Smooth muscle cell (in vitro differentiated cells): ENCODE measurements around the gene IZUMO1R. TPM values are rescaled to one million over a fixed set of nuclear protein-coding genes. Genes with fewer than 3 reads are reported as not detected.
"Not testable (repeated sequence)": the region's sequence is repeated elsewhere in the genome, so short reads cannot be mapped to it uniquely, and the experiment has no call there.

Experiments used
- DNase-seq: peaks from one replicate; lab custom pipeline; 2025; ENCODE audit not compliant: unreplicated experiment; lab: John Stamatoyannopoulos, UW
- H2AFZ ChIP-seq: fragments of 200-600 bp; sonication (generic); 2 replicates; pipeline ENCODE4 v1.6.0; 2016; ENCODE audit warnings: antibody characterized with exemption, low read depth, mild to moderate bottlenecking
- H3F3A ChIP-seq: fragments of 200-600 bp; sonication (generic); 2 replicates; pipeline ENCODE4 v1.6.0; 2017; ENCODE audit warnings: antibody characterized with exemption, low read depth
- H3K27ac ChIP-seq: fragments of 200-600 bp; sonication (generic); 2 replicates; pipeline ENCODE4 v1.5.1; 2016; ENCODE audit warnings: low read depth, mild to moderate bottlenecking
- H3K27me3 ChIP-seq: fragments of 200-600 bp; sonication (generic); 2 replicates; pipeline ENCODE4 v1.6.1; 2016; ENCODE audit warnings: low read depth, mild to moderate bottlenecking
- H3K36me3 ChIP-seq: fragments of 200-600 bp; sonication (generic); 2 replicates; pipeline ENCODE4 v1.5.1; 2016; ENCODE audit warnings: low read depth
- H3K4me1 ChIP-seq: fragments of 200-600 bp; sonication (generic); 2 replicates; pipeline ENCODE4 v1.5.1; 2016; ENCODE audit warnings: low read depth
- H3K4me2 ChIP-seq: fragments of 200-600 bp; sonication (generic); 2 replicates; pipeline ENCODE4 v1.6.0; 2016; ENCODE audit warnings: mild to moderate bottlenecking
- H3K4me3 ChIP-seq: fragments of 200-600 bp; sonication (generic); 2 replicates; pipeline ENCODE4 v1.5.1; 2016; ENCODE audit warnings: mild to moderate bottlenecking
- H3K79me2 ChIP-seq: fragments of 200-600 bp; sonication (generic); 2 replicates; pipeline ENCODE4 v1.6.0; 2016; ENCODE audit warnings: low read depth, mild to moderate bottlenecking
- H3K9ac ChIP-seq: fragments of 200-600 bp; sonication (generic); 2 replicates; pipeline ENCODE4 v1.6.0; 2016; ENCODE audit warnings: low read depth
- H3K9me3 ChIP-seq: fragments of 200-600 bp; sonication (generic); replicated peaks from 2 replicates; pipeline ENCODE4 v1.5.1; 2016; ENCODE audit warnings: low read depth
- H4K20me1 ChIP-seq: fragments of 200-600 bp; sonication (generic); 2 replicates; pipeline ENCODE4 v1.6.0; 2016; ENCODE audit warnings: low read depth
- WGBS: methylation state at CpG from one replicate; pipeline ENCODE4 v1.1.7; 2016; ENCODE audit warnings: low lambda C conversion rate; 5-methylcytosine and 5-hydroxymethylcytosine counted together
- polyA plus RNA-seq: library from polyadenylated mRNA; unstranded; fragments of >200 nt; fragmentation: Nextera tagmentation; extraction: Ambion mirVana; gene quantifications from 2 replicates; pipeline ENCODE4 v1.2.1, GENCODE V29; 2016
- total RNA-seq: library from RNA; depleted of rRNA; stranded (reverse); fragments of >200 nt; gene quantifications from 2 replicates; pipeline ENCODE4 v1.2.3, GENCODE V29; 2014

The IZUMO1R gene
- total and polyA plus RNA-seq, 2 experiments from 2014 or later, result not detected

GRCh38 chr11:94350850-94351563 is 46.6 kb downstream of the IZUMO1R start:
- H3K27ac ChIP-seq, H3K79me2 ChIP-seq, H3K4me2 ChIP-seq, H3K4me1 ChIP-seq, DNase-seq, H3F3A ChIP-seq, H3K9ac ChIP-seq, H3K36me3 ChIP-seq, H3K9me3 ChIP-seq, H3K4me3 ChIP-seq, H2AFZ ChIP-seq, H3K27me3 ChIP-seq, H4K20me1 ChIP-seq: not testable (repeated sequence)
- 59% methylated on average over 10 of the region's 10 CpGs for WGBS

Other genes starting within 250 kb of the IZUMO1R start
- gene PANX1, start 175.7 kb upstream of the IZUMO1R start, total RNA-seq, result 81.2 and 91.6 TPM in 2 replicates
- 30.5 and 32.2 TPM in 2 replicates for gene PANX1, start 175.7 kb upstream of the IZUMO1R start, polyA plus RNA-seq
- gene GPR83, start 96.8 kb downstream of the IZUMO1R start, total RNA-seq, result 1.1 and 2.1 TPM in 2 replicates
- 0.05 and 0.20 TPM in 2 replicates for gene GPR83, start 96.8 kb downstream of the IZUMO1R start, polyA plus RNA-seq
- gene MRE11, start 189.3 kb downstream of the IZUMO1R start, total RNA-seq, result 12.3 and 15.1 TPM in 2 replicates
- 5.1 and 6.7 TPM in 2 replicates for gene MRE11, start 189.3 kb downstream of the IZUMO1R start, polyA plus RNA-seq
- 20.3 and 31.8 TPM in 2 replicates for gene ANKRD49, start 189.4 kb downstream of the IZUMO1R start, total RNA-seq
- gene ANKRD49, start 189.4 kb downstream of the IZUMO1R start, polyA plus RNA-seq, result 13.6 and 13.7 TPM in 2 replicates
- gene C11orf97, start 207.9 kb downstream of the IZUMO1R start, total RNA-seq, result not detected in 2 replicates
- not detected in 2 replicates for gene C11orf97, start 207.9 kb downstream of the IZUMO1R start, polyA plus RNA-seq
- 5.7 and 7.2 TPM in 2 replicates for gene FUT4, start 239.3 kb downstream of the IZUMO1R start, total RNA-seq
- 4.4 and 5.1 TPM in 2 replicates for gene FUT4, start 239.3 kb downstream of the IZUMO1R start, polyA plus RNA-seq